Keratinocyte (primary cell): ENCODE measurements around the gene CAT. TPM values are rescaled to one million over a fixed set of nuclear protein-coding genes. Genes with fewer than 3 reads are reported as not detected.

ENCODE experiments used
- DNase-seq: peaks from one replicate; pipeline ENCODE4 v3.0.0-alpha.2; 2011; ENCODE audit warnings: low read depth, missing footprints, low spot score
- FAIRE-seq: peaks from 2 replicates; lab custom pipeline; 2011; peaks lifted over from hg19 to GRCh38; lab: Jason Lieb, UNC
- H2AFZ ChIP-seq: 2 replicates; pipeline ENCODE4 v1.6.0; 2012; ENCODE audit warnings: low read length, control low read depth, inconsistent platforms; ENCODE audit not compliant: control insufficient read depth
- H3K27ac ChIP-seq: 2 replicates; pipeline ENCODE4 v1.5.1; 2011; ENCODE audit warnings: low read length; ENCODE audit not compliant: control insufficient read depth, insufficient read depth
- H3K27me3 ChIP-seq: 3 replicates; pipeline ENCODE4 v1.6.0; 2011; ENCODE audit warnings: low read length; ENCODE audit not compliant: control insufficient read depth, insufficient read depth; ENCODE audit errors: extremely low read depth
- H3K36me3 ChIP-seq, 2 experiments: 2 replicates in 1 of 2; 3 replicates in 1 of 2; pipeline ENCODE4 v1.5.1; 2011; ENCODE audit warnings: low read length in 2 of 2, mild to moderate bottlenecking in 1 of 2; ENCODE audit not compliant: control insufficient read depth in 2 of 2, insufficient read depth in 2 of 2; ENCODE audit errors: extremely low read depth in 1 of 2
- H3K4me1 ChIP-seq: 3 replicates; pipeline ENCODE4 v1.5.1; 2011; ENCODE audit warnings: low read length; ENCODE audit not compliant: control insufficient read depth, insufficient read depth; ENCODE audit errors: extremely low read depth
- H3K4me2 ChIP-seq: 3 replicates; pipeline ENCODE4 v1.6.0; 2011; ENCODE audit warnings: low read depth, low read length; ENCODE audit not compliant: control insufficient read depth, insufficient read depth; ENCODE audit errors: extremely low read depth
- H3K4me3 ChIP-seq, 3 experiments: fragments of 200-600 bp in 1 of 3; sonication (generic) in 1 of 3; 2 replicates in 2 of 3; 3 replicates in 1 of 3; pipeline ENCODE4 v1.5.1; 2011 to 2016; ENCODE audit warnings: low read length in 3 of 3, mild to moderate bottlenecking in 3 of 3, control low read depth in 2 of 3, inconsistent platforms in 1 of 3, low read depth in 1 of 3, mixed read lengths in 1 of 3, mixed run types in 1 of 3, moderate library complexity in 1 of 3; ENCODE audit not compliant: control insufficient read depth in 2 of 3, insufficient read depth in 2 of 3; ENCODE audit errors: extremely low read depth in 1 of 3
- H3K79me2 ChIP-seq: 2 replicates; pipeline ENCODE4 v1.6.0; 2012; ENCODE audit warnings: low read length; ENCODE audit not compliant: control insufficient read depth, insufficient read depth
- H3K9ac ChIP-seq: 3 replicates; pipeline ENCODE4 v1.6.0; 2011; ENCODE audit warnings: low read length; ENCODE audit not compliant: control insufficient read depth, insufficient read depth; ENCODE audit errors: extremely low read depth
- H3K9me1 ChIP-seq: 3 replicates; pipeline ENCODE4 v1.6.0; 2011; ENCODE audit warnings: low read length; ENCODE audit not compliant: control insufficient read depth, insufficient read depth; ENCODE audit errors: extremely low read depth
- H3K9me3 ChIP-seq: 2 replicates; pipeline ENCODE4 v1.5.1; 2012; ENCODE audit warnings: low read depth, low read length; ENCODE audit not compliant: control insufficient read depth
- H4K20me1 ChIP-seq: 3 replicates; pipeline ENCODE4 v1.6.0; 2011; ENCODE audit warnings: low read length; ENCODE audit not compliant: control insufficient read depth, insufficient read depth; ENCODE audit errors: extremely low read depth
- CTCF ChIP-seq, 3 experiments: IDR thresholded peaks in 1 of 3; conservative IDR thresholded peaks in 1 of 3; optimal IDR thresholded peaks in 1 of 3; 2 replicates in 2 of 3; 3 replicates in 1 of 3; pipeline versions ENCODE3 to v1.5.1; 2011; ENCODE audit warnings: low read length in 3 of 3, mild to moderate bottlenecking in 3 of 3, moderate library complexity in 2 of 3, control low read depth in 1 of 3, inconsistent platforms in 1 of 3; ENCODE audit not compliant: insufficient read depth in 2 of 3; ENCODE audit errors: extremely low read depth in 1 of 3
- EZH2 ChIP-seq: IDR thresholded peaks from one replicate; pipeline ENCODE4 v1.6.1; 2012; ENCODE audit warnings: inconsistent platforms, mild to moderate bottlenecking, low read length, moderate library complexity
- dilution Hi-C: fragments of 300-500 bp; cut with MboI; formaldehyde crosslinking; loops from one replicate; pipeline ENCODE4 v1.7.0; 2020; ENCODE audit warnings: low sequenced_read_pairs; ENCODE audit not compliant: extremely low pct_ligation_motif_present
- polyA plus RNA-seq, 5 experiments: library from polyadenylated mRNA; depleted of rRNA in 3 of 5; stranded (reverse) in 3 of 5; stranded (forward) in 1 of 5; unstranded in 1 of 5; fragments of >200 nt; gene quantifications; 1 replicate in 1 of 5; 2 replicates in 3 of 5; 3 replicates in 1 of 5; pipeline versions ENCODE4 v1.2.1 to v1.2.3, GENCODE V29; 2011 to 2012; ENCODE audit warnings: missing spikeins in 2 of 5, low read depth in 1 of 5, low replicate concordance in 1 of 5

CAT gene
- polyA plus RNA-seq, 1 donor (not counting 4 experiments of a cell fraction or from before 2014, with no cell fraction given), result 94.8 TPM

DNA sequence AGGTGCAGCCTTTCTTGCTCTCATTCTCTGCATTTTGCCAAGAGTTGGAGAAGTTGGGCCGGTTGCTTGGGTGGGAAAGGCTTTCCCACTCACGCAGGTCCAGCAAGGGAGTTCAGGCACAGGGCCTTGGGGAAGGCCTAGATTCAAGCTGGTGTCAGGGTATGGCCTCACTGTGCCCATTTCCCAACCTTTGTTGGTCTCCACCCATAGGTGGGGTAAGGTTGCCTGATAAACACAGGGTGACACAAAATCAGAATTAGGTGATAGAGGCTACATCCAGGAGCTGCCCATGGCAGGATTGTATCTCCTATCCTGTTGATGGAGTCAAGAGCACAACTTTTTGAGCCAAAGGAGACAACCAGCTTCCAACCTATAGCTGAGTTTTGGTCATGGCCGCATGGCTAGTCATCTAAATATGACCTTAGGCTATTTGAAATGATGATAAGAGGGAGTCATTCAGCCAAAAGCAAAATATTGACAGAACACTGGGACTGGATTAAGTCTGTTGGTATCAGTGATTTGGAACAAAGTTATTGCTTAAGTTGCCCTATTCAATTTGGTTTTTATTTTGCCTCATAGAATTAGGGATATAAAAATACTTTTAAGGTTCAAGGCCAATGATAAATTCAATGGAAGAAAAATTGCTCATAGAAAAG is 20.9 kb downstream of the CAT start:
- no peak overlapping the region for H3K27ac ChIP-seq
- TF ChIP-seq EZH2, result no peak
- no peak for TF ChIP-seq CTCF (optimal IDR thresholded peaks at IDR 0.05 in 1 of 3, IDR thresholded peaks at IDR 0.05 in 1 of 3, conservative IDR thresholded peaks at IDR 0.05 in 1 of 3; ENCODE audit: extremely low read depth in 1 of 3, insufficient read depth in 2 of 3, low read length in 3 of 3)
- peaks cover 14 to 15% of the 10 kb centered on the region in 2 experiments for H3K36me3 ChIP-seq
- H3K4me2 ChIP-seq, result no peak overlapping the region
- H3K9me1 ChIP-seq, result no peaks in the 10 kb centered on the region
- no peaks in the 10 kb centered on the region for H3K9me3 ChIP-seq
- H3K79me2 ChIP-seq, result no peaks in the 10 kb centered on the region
- H4K20me1 ChIP-seq, result no peaks in the 10 kb centered on the region
- H3K9ac ChIP-seq, result no peak overlapping the region
- DNase-seq (no peak), FAIRE-seq (no peak)
- dilution Hi-C loops, result no loop called here
- no peaks in the 10 kb centered on the region for H3K27me3 ChIP-seq
- H3K4me3 ChIP-seq, result no peak overlapping the region
- no peak overlapping the region for H2AFZ ChIP-seq
- no peaks in the 10 kb centered on the region for H3K4me1 ChIP-seq

DNA sequence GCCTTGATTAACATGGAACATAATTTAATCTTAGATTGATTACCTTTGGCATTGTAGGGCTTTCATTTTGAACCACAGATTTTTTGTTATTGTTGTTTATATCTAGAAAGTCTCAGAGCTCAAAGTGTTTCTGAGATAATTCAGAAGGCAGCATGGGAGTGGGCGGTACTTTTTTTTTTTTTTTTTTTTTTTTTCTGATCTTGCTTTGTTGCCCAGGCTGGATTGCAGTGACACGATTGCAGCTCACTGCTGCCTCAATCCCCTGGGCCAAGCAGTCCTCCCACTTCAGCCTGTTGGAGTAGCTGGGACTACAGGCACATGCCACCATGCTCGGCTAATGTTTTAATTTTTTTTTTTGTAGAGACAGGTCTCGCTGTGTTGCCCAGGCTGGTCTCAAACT is 21.5 kb downstream of the CAT start:
- H2AFZ ChIP-seq, result no peak overlapping the region
- no peaks in the 10 kb centered on the region for H4K20me1 ChIP-seq
- DNase-seq (no peak), FAIRE-seq (no peak)
- no peaks in the 10 kb centered on the region for H3K79me2 ChIP-seq
- no peak overlapping the region for H3K9ac ChIP-seq
- dilution Hi-C loops, result no loop called here
- no peaks in the 10 kb centered on the region for H3K9me3 ChIP-seq
- no peak overlapping the region for H3K4me2 ChIP-seq
- H3K27ac ChIP-seq, result no peak overlapping the region
- no peak overlapping the region for H3K4me3 ChIP-seq
- H3K4me1 ChIP-seq, result no peaks in the 10 kb centered on the region
- H3K27me3 ChIP-seq, result no peaks in the 10 kb centered on the region
- H3K9me1 ChIP-seq, result no peaks in the 10 kb centered on the region
- H3K36me3 ChIP-seq, result peaks cover 14 to 16% of the 10 kb centered on the region in 2 experiments
- no peak for TF ChIP-seq CTCF (optimal IDR thresholded peaks at IDR 0.05 in 1 of 3, IDR thresholded peaks at IDR 0.05 in 1 of 3, conservative IDR thresholded peaks at IDR 0.05 in 1 of 3; ENCODE audit: extremely low read depth in 1 of 3, insufficient read depth in 2 of 3, low read length in 3 of 3)
- no peak for TF ChIP-seq EZH2
